Parathyroid adenoma (tissue), 2 donors: ENCODE results near the gene HEXA.
A peak's percentile ranks its signal among the peaks of the same experiment; 100 is the strongest.

Source experiments
- H2AFZ ChIP-seq: fragments of 300-600 bp; sonication (generic); one replicate; pipeline ENCODE4 v1.7.0; 2017; ENCODE audit warnings: antibody characterized with exemption, mild to moderate bottlenecking
- H3K27ac ChIP-seq: fragments of 300-600 bp; sonication (generic); one replicate; pipeline ENCODE4 v1.7.0; 2017
- H3K27me3 ChIP-seq: fragments of 300-600 bp; sonication (generic); one replicate; pipeline ENCODE4 v1.7.0; 2017; ENCODE audit warnings: low read length; ENCODE audit not compliant: control insufficient read depth, insufficient read depth
- H3K36me3 ChIP-seq: fragments of 300-600 bp; sonication (generic); one replicate; pipeline ENCODE4 v1.7.0; 2017; ENCODE audit warnings: low read length; ENCODE audit not compliant: control insufficient read depth, insufficient read depth
- H3K4me1 ChIP-seq: fragments of 300-600 bp; sonication (generic); one replicate; pipeline ENCODE4 v1.7.0; 2017; ENCODE audit warnings: control low read depth
- H3K4me2 ChIP-seq: fragments of 300-600 bp; sonication (generic); one replicate; pipeline ENCODE4 v1.7.0; 2017; ENCODE audit warnings: low read length
- H3K4me3 ChIP-seq: fragments of 300-600 bp; sonication (generic); one replicate; pipeline ENCODE4 v1.7.0; 2017; ENCODE audit warnings: low read depth, low read length
- H3K79me2 ChIP-seq: fragments of 300-600 bp; sonication (generic); one replicate; pipeline ENCODE4 v1.7.0; 2017; ENCODE audit warnings: control low read depth
- H3K9ac ChIP-seq: fragments of 300-600 bp; sonication (generic); one replicate; pipeline ENCODE4 v1.7.0; 2017; ENCODE audit warnings: mild to moderate bottlenecking
- H3K9me3 ChIP-seq: fragments of 300-600 bp; sonication (generic); one replicate; pipeline ENCODE4 v1.7.0; 2017; ENCODE audit warnings: low read length; ENCODE audit not compliant: control insufficient read depth
- TF ChIP-seq, protein P1 (sequence below): fragments of 300-600 bp; sonication (generic); IDR thresholded peaks from one replicate; pipeline ENCODE4 v1.7.0; 2017; ENCODE audit warnings: antibody characterized with exemption, mild to moderate bottlenecking
- donor health status: primary hyperparathyroidism.

Gene HEXA

DNA sequence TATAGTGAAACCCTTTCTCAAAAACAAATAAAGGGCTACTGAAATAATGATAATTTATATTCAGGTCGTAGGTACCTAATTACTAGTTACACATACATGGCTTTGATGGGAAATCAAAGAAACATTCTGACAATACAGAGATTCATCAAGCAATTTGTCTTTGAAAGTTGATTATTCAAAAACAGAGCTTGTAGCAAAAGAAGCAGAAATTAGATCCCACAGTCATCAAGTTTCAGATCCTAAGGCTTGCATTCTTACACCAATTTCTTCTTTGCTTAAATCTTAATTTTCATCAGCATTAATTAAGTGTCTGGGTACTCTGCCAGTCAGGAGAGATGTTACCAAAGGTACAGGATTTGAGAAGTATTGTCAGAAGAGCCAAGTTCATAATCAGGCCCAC lies 1.5 kb upstream of the HEXA start:
- no peak overlapping the region for H3K4me2 ChIP-seq
- no peak overlapping the region for H3K27ac ChIP-seq

DNA sequence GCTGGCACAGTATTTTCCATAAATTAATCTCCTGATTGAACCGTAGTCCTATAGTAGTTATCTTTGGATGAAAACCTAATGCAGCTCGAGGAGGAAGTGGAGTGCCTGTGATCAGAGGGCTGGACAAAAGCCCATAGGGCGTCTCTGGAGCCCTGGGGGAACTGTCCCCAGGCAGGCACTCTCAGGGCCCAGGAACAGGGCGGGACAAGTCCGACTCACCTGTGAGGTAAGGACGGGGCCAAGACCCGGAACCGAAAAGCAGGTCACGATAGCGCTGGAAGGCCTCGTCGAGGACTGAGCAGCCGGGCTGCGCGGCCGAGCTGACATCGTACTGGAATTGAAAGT lies 341 bp downstream of the HEXA start:
- Histone ChIP-seq H3K79me2 (peaks cover 7% of the 10 kb centered on the region), H3K4me1 (peaks cover 2% of the 10 kb centered on the region), H3K27ac (peak overlapping the region; percentile 75), H3K36me3 (no peaks in the 10 kb centered on the region), H3K4me2 (peak overlapping the region; percentile 84), H3K9ac (peak overlapping the region; percentile 67), H3K4me3 (peak overlapping the region; percentile 79), H2AFZ (peak overlapping the region; percentile 84), H3K9me3 (no peaks in the 10 kb centered on the region), H3K27me3 (no peaks in the 10 kb centered on the region)
- TF ChIP-seq, protein P1, sequence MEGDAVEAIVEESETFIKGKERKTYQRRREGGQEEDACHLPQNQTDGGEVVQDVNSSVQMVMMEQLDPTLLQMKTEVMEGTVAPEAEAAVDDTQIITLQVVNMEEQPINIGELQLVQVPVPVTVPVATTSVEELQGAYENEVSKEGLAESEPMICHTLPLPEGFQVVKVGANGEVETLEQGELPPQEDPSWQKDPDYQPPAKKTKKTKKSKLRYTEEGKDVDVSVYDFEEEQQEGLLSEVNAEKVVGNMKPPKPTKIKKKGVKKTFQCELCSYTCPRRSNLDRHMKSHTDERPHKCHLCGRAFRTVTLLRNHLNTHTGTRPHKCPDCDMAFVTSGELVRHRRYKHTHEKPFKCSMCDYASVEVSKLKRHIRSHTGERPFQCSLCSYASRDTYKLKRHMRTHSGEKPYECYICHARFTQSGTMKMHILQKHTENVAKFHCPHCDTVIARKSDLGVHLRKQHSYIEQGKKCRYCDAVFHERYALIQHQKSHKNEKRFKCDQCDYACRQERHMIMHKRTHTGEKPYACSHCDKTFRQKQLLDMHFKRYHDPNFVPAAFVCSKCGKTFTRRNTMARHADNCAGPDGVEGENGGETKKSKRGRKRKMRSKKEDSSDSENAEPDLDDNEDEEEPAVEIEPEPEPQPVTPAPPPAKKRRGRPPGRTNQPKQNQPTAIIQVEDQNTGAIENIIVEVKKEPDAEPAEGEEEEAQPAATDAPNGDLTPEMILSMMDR: no peak

More for the DNA sequence above, 1.5 kb upstream of the HEXA start:
- Histone ChIP-seq H3K4me1 (peaks cover 2% of the 10 kb centered on the region), H3K27me3 (no peaks in the 10 kb centered on the region), H3K4me3 (no peak overlapping the region), H2AFZ (no peak overlapping the region), H3K79me2 (peaks cover 7% of the 10 kb centered on the region), H3K9me3 (no peaks in the 10 kb centered on the region), H3K9ac (no peak overlapping the region), H3K36me3 (no peaks in the 10 kb centered on the region)
- TF ChIP-seq, protein P1: no peak

DNA sequence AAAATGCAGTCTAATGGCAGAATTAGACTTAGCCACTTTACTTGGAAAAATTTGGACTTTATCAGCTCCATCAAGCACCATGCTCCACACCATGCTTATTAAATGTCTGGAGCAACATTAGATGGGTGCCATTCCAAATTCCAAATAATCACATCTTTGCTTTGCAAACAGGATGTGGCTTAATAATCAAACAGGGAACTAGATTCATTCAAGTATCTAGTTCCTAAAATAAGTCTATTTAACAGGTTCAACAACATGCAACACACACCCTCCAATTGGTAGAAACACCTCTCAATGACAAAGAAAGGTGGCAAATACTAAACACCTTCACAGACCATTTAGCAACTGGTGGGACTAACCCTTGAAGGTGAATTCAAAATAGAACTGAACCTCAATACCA lies 3.5 kb downstream of the HEXA start:
- no peak overlapping the region for H3K27ac ChIP-seq
- no peak overlapping the region for H3K4me2 ChIP-seq
- H3K9me3 ChIP-seq: no peaks in the 10 kb centered on the region
- H3K36me3 ChIP-seq: no peaks in the 10 kb centered on the region
- no peak overlapping the region for H3K9ac ChIP-seq
- H3K4me1 ChIP-seq: peaks cover 2% of the 10 kb centered on the region
- no peaks in the 10 kb centered on the region for H3K27me3 ChIP-seq
- no peak overlapping the region for H2AFZ ChIP-seq
- H3K79me2 ChIP-seq: peaks cover 13% of the 10 kb centered on the region
- TF ChIP-seq, protein P1: no peak
- H3K4me3 ChIP-seq: no peak overlapping the region

DNA sequence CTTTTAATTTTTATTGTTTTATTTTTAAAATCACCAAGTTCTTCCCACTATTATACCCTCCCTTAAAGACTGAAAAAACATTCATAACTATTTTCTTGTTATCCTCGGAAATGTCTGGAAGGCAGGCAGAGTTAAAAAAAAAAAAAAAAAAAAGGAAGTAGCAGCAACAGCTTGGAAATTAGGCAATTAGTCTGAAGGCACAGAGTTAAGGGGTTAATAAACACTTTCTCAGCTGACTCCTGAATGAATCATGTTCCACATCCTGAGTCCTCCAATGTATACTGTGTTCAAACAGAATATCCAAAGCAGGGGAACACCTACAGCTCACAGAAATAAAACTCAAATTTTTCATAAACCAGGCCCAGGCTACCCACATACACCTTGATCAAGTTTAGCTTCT lies 5.8 kb downstream of the HEXA start:
- Histone ChIP-seq H3K27me3 (no peaks in the 10 kb centered on the region), H3K4me3 (no peak overlapping the region), H3K9me3 (no peaks in the 10 kb centered on the region), H2AFZ (no peak overlapping the region), H3K36me3 (no peaks in the 10 kb centered on the region), H3K79me2 (peaks cover 13% of the 10 kb centered on the region), H3K9ac (no peak overlapping the region), H3K4me2 (no peak overlapping the region), H3K4me1 (peaks cover 2% of the 10 kb centered on the region), H3K27ac (no peak overlapping the region)
- TF ChIP-seq, protein P1: no peak

DNA sequence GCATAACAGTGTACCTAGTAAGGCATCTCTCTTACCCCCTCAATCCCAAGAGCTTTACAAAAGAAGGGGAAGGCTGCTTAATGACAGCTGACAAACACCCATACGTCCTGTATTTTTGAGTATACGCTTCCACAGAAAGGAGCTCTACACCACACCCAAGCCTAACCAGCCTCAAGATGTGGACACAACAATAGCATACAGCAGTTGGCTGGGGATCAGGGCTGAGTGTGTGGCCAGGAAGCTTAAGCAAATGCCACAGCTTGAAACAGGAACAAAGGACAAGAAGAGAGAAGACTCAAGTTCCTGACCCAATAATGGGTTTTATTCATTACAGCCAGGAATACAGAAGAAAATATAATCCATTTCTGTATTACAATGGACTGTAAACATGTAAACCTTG lies 6.9 kb downstream of the HEXA start:
- H3K79me2 ChIP-seq: peaks cover 13% of the 10 kb centered on the region
- H3K4me3 ChIP-seq: no peak overlapping the region
- H3K4me2 ChIP-seq: no peak overlapping the region
- no peak overlapping the region for H3K9ac ChIP-seq
- TF ChIP-seq, protein P1: no peak
- H3K4me1 ChIP-seq: no peaks in the 10 kb centered on the region
- no peak overlapping the region for H3K27ac ChIP-seq
- no peaks in the 10 kb centered on the region for H3K27me3 ChIP-seq
- H2AFZ ChIP-seq: no peak overlapping the region
- no peaks in the 10 kb centered on the region for H3K9me3 ChIP-seq
- no peaks in the 10 kb centered on the region for H3K36me3 ChIP-seq
